Panc1 (cell line): ENCODE results near the gene PNLDC1. TPM values are rescaled to one million over a fixed set of nuclear protein-coding genes. Genes with fewer than 3 reads are reported as not detected.
A peak's percentile ranks its signal among the peaks of the same experiment; 100 is the strongest.
"Not testable (repeated sequence)": the region's sequence is repeated elsewhere in the genome, so short reads cannot be mapped to it uniquely, and the experiment has no call there.

ENCODE experiments used
- ATAC-seq: fragments of 200-7000 bp; cut with Tn5 transposase; 2 replicates; pipeline ENCODE4 v1.9.1; 2020; ENCODE audit warnings: mild to moderate bottlenecking, moderate library complexity
- BruUV-seq: library from RNA; stranded (reverse); fragments of 400-500 nt; replicated peaks from 2 replicates; lab custom pipeline; 2021; lab: Mats Ljungman, UMichigan
- CTCF ChIA-PET: fragments of 300-600 bp; sonication (Branson Sonifier 250); formaldehyde crosslinking; loops from one replicate; lab custom pipeline; 2022; ENCODE audit warnings: antibody characterized with exemption; lab: Charles Lee
- POLR2A ChIA-PET: fragments of 300-600 bp; sonication (Branson Sonifier 250); formaldehyde crosslinking; loops from one replicate; lab custom pipeline; 2022; ENCODE audit warnings: antibody characterized with exemption; lab: Charles Lee
- DNase-seq: peaks from one replicate; pipeline ENCODE4 v3.0.0-alpha.2; 2010; ENCODE audit warnings: low read depth, low spot score
- H3K27ac ChIP-seq: 2 replicates; pipeline ENCODE4 v1.5.1; 2011; ENCODE audit warnings: mild to moderate bottlenecking, low read length, inconsistent platforms
- H3K27me3 ChIP-seq: fragments of 200-500 bp; sonication (Bioruptor generic); 2 replicates; pipeline ENCODE4 v1.6.0; 2014; ENCODE audit warnings: low read length, inconsistent platforms; ENCODE audit not compliant: control insufficient read depth, insufficient read depth
- H3K36me3 ChIP-seq: fragments of 200-500 bp; sonication (Bioruptor generic); 2 replicates; pipeline ENCODE4 v1.5.1; 2014; ENCODE audit warnings: inconsistent platforms, mild to moderate bottlenecking, low read length, moderate library complexity; ENCODE audit not compliant: control insufficient read depth, insufficient read depth
- H3K4me1 ChIP-seq: 2 replicates; pipeline ENCODE4 v1.5.1; 2011; ENCODE audit warnings: inconsistent platforms, mild to moderate bottlenecking, low read length, moderate library complexity; ENCODE audit not compliant: control insufficient read depth, insufficient read depth
- H3K4me3 ChIP-seq, 2 experiments: 2 replicates each; pipeline ENCODE4 v1.5.1; 2011 to 2012; ENCODE audit warnings: low read depth in 2 of 2, low read length in 2 of 2, mild to moderate bottlenecking in 2 of 2, inconsistent platforms in 1 of 2, moderate library complexity in 1 of 2
- H3K9me3 ChIP-seq: fragments of 200-500 bp; sonication (Bioruptor generic); 2 replicates; pipeline ENCODE4 v1.5.1; 2014; ENCODE audit warnings: low read depth, mild to moderate bottlenecking, inconsistent platforms, low read length, moderate library complexity; ENCODE audit not compliant: control insufficient read depth, insufficient read depth
- CTCF ChIP-seq: fragments of 450-650 bp; IDR thresholded peaks from 2 replicates; pipeline ENCODE4 v1.5.1; 2017; ENCODE audit warnings: mild to moderate bottlenecking
- POLR2AphosphoS5 ChIP-seq: IDR thresholded peaks from 2 replicates; pipeline ENCODE4 v1.6.1; 2012; ENCODE audit warnings: mild to moderate bottlenecking, low read depth, low read length, moderate library complexity
- REST ChIP-seq, 2 experiments: IDR thresholded peaks; 2 replicates each; pipeline ENCODE4 v1.6.1; 2011 to 2012; ENCODE audit warnings: low read depth in 2 of 2, control low read depth in 1 of 2, low read length in 1 of 2, mild to moderate bottlenecking in 1 of 2, moderate library complexity in 1 of 2; ENCODE audit not compliant: insufficient read depth in 1 of 2
- SIN3A ChIP-seq: IDR thresholded peaks from 2 replicates; pipeline ENCODE4 v1.6.1; 2012; ENCODE audit warnings: low read depth, mild to moderate bottlenecking, low read length, moderate library complexity, borderline replicate concordance; ENCODE audit not compliant: insufficient read depth
- TCF7L2 ChIP-seq: IDR thresholded peaks from 2 replicates; pipeline ENCODE4 v1.6.1; 2011; ENCODE audit warnings: mild to moderate bottlenecking, low read depth, low read length, inconsistent platforms
- in situ Hi-C: cut with HindIII; loops from 2 replicates; pipeline ENCODE4 v1.10.0; 2016; ENCODE audit warnings: low sequenced_read_pairs, low pct_unique_long_range_greater_than_20kb
- intact Hi-C: fragments of 100-400 bp; cut with micrococcal nuclease; formaldehyde crosslinking; loops from one replicate; pipeline ENCODE4 v1.10.0; 2022; ENCODE audit not compliant: unreplicated experiment
- total RNA-seq: library from RNA; stranded (reverse); gene quantifications from one replicate; pipeline ENCODE4 v1.2.1, GENCODE V29; 2021; ENCODE audit not compliant: unreplicated experiment

Gene PNLDC1
- total RNA-seq, 1 experiment from 2014 or later = not detected

GRCh38 chr6:159790956-159791598 is 9.0 kb upstream of the PNLDC1 start:
- Histone ChIP-seq H3K9me3 (no peaks in the 10 kb centered on the region), H3K4me1 (peaks cover 26% of the 10 kb centered on the region; the same call in 1 of the 2 replicates), H3K27me3 (no peaks in the 10 kb centered on the region), H3K4me3 (peak overlapping the region; percentile 98 to 99), H3K27ac (peak overlapping the region; percentile 99), H3K36me3 (peaks cover 43% of the 10 kb centered on the region)
- no peak for DNase-seq
- no TSS peak for BruUV-seq
- in situ Hi-C loops (no loop called here), intact Hi-C loops (no loop called here)
- no peak for ATAC-seq
- POLR2A ChIA-PET = interaction anchor here (0.6 kb wide), 1 partner anchor 88 kb away, joined by 17 read pairs; no protein-coding TSS in a partner anchor
- CTCF ChIA-PET = no interaction called here
- no peak for TF ChIP-seq REST (IDR thresholded peaks at IDR 0.05; ENCODE audit: insufficient read depth in 1 of 2, low read depth in 2 of 2, low read length in 1 of 2)
- TF ChIP-seq TCF7L2 = no peak
- no peak for TF ChIP-seq SIN3A
- no peak for TF ChIP-seq CTCF
- TF ChIP-seq POLR2AphosphoS5 = no peak

GRCh38 chr6:159794976-159795375 is 5.1 kb upstream of the PNLDC1 start:
- CTCF ChIA-PET, H3K27me3 ChIP-seq, intact Hi-C loops, H3K9me3 ChIP-seq, BruUV-seq, in situ Hi-C loops, H3K4me3 ChIP-seq, ATAC-seq, POLR2A ChIA-PET, H3K4me1 ChIP-seq, DNase-seq, H3K27ac ChIP-seq: not testable (repeated sequence)
- H3K36me3 ChIP-seq = peaks cover 27% of the 10 kb centered on the region

- POLR2A ChIA-PET = no interaction called here
- peaks cover 17% of the 10 kb centered on the region; the same call in 1 of the 2 replicates for H3K36me3 ChIP-seq
- in situ Hi-C loops (no loop called here), intact Hi-C loops (no loop called here)
- BruUV-seq = TSS peak; percentile 50
- TF ChIP-seq REST (IDR thresholded peaks at IDR 0.05; ENCODE audit: insufficient read depth in 1 of 2, low read depth in 2 of 2, low read length in 1 of 2) = no peak
- no peak for TF ChIP-seq SIN3A
- no peak for TF ChIP-seq CTCF
- no peak for TF ChIP-seq POLR2AphosphoS5
- TF ChIP-seq TCF7L2 = no peak
- H3K4me3 ChIP-seq = no peak overlapping the region
- H3K4me1 ChIP-seq = no peaks in the 10 kb centered on the region
- no peaks in the 10 kb centered on the region for H3K9me3 ChIP-seq
- ATAC-seq (no peak), DNase-seq (no peak)
- H3K27ac ChIP-seq = no peak overlapping the region
- CTCF ChIA-PET = no interaction called here
- no peaks in the 10 kb centered on the region for H3K27me3 ChIP-seq
Observed at GRCh38 chr6:159797554-159797953, 2.5 kb upstream of the PNLDC1 start.
